HG03558 (cell line): ENCODE measurements around the gene RTN4RL1.
"Not testable (repeated sequence)": the region's sequence is repeated elsewhere in the genome, so short reads cannot be mapped to it uniquely, and the experiment has no call there.

Source experiments
- ATAC-seq: cut with Tn5 transposase; IDR thresholded peaks from one replicate; pipeline ENCODE4 v1.9.1; 2021; ENCODE audit warnings: moderate number of reproducible peaks; ENCODE audit not compliant: unreplicated experiment; ENCODE audit errors: extremely low read depth

RTN4RL1 gene

GRCh38 chr17:1985093-1985492 lies 40.0 kb downstream of the RTN4RL1 start:
- ATAC-seq: no peak

- not testable (repeated sequence) for ATAC-seq
Observed at GRCh38 chr17:1982793-1983366, 42.3 kb downstream of the RTN4RL1 start.

GRCh38 chr17:1980665-1981250 lies 44.4 kb downstream of the RTN4RL1 start:
- no peak for ATAC-seq

DNA sequence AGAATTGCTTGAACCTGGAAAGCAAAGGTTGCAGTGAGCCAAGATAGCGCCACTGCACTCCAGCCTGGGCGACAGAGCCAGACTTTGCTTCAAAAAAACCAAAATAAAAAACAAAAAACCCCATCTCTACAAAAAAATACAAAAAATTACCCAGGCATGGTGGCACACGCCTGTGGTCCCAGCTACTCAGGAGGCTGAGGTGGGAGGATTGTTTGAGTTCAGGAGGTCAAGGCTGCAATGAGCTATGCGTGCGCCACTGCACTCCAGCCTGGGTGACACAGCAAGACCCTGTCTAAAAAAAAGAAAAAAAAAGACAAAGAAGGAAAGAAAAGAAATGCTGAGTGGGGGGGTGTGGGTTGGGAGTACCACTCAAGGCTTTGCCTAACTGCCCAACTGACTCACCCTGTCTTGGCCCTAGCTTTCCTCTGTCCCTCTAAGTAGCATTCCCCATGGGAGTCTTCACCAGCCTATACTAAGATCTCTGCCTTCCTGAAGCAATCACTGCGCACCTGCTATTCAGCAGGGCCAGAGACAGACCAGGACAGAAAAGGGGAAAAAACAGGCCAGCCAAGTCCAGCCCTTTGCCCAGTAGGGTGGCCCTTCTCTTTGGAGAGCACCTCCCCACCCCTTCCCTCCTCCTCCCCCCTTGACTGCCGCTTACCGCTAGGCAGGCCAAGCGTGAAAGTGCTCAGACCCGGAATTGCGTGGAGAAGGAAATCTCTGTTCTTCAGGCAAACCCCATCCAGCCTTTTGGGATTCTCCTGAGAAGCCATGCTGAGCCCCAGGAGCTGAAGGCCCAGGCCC lies 45.8 kb downstream of the RTN4RL1 start:
- ATAC-seq: no peak

DNA sequence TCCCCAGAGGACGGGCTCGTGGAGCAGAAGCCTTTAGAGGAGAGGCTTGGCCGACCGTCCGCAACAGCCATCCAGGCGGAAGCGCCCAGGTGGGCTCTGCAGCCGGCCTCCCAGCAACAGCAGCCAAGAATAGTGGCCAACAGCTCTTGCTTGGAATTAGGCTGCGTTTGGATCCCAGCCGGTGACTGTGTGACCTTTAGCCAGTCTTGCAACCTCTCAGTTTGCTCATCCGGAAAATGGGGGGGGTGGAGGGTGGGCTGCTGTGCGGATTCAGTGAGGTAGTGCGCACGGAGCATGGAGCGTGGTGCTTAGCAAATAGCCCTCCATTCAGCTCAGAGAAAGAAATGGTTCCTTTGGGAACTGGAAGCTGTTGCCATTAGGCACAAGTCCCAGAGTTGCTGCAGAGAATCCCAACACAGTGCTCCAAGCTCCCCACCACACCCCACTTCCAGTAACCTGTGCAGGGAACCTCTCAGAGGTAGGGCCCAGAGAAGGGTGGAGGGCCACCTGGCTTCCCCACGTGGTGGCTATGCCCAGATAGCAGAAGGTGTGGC lies 46.7 kb downstream of the RTN4RL1 start:
- no peak for ATAC-seq

- ATAC-seq: no peak
Observed at GRCh38 chr17:1977583-1978395, 47.3 kb downstream of the RTN4RL1 start.

GRCh38 chr17:1976683-1977064 lies 48.5 kb downstream of the RTN4RL1 start:
- ATAC-seq: no peak

DNA sequence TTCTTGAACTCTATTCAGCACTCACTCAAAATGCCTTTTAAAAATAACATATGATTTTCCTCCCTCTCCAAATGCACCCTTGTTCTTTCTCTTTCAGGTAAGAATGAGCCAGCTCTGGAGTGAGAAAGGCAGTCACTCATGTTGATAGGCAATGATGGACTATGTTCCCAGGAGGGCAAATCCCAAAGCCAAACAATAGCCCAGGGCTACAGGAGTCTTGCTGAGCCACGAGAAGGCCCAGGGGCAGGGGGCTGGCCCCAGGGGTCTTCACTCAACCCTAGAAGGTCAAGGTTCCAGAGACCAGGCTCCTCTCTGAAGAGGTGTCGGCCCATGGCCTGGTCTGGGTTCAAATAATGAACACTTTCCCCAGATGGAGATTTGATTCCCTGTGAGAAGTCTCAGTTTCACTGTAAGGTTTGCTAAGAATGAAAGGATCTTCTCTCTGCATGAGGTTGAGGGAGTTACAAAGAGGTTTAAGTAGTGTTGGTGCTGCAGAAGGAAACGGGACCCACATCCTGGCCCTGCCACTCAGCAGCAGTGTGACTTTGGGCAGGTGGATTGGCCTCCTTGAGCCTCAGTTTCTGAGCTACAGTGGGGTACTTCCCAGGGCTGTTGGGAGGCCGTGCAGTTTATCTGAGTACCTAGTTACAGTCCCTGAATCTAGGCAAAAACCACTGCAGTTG lies 49.0 kb downstream of the RTN4RL1 start:
- ATAC-seq: no peak

GRCh38 chr17:1975573-1975972 lies 49.6 kb downstream of the RTN4RL1 start:
- no peak for ATAC-seq

DNA sequence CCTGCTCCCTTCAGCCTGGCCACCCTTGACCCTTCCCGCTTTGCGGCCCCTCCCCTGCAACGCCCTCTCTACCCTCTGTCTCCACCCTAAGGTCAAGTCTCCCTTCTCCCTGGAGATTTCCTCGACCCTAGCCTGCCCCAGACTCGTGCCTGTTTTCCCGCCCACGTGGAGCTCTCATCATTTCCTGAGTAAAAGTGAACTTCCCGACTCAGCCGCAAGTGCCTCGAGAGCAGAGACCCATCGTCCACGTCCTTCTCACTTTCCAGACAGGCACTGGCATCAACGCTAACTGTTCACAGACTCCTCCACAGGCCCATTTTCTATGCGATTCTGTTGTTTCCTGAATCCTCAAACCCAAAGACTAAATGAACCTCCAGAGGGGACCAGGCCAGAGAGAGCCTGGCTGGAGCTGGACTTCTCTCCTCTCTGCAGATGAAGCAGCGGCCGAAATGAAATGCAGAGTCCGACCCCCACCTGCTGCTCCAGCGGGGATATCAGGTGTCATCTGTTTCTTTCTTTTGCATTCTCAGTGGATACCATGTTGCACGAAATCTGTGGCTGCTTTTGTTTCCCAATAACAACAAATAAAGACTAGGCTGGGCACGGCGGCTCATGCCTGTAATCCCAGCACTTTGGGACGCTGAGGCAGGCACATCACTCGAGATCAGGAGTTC lies 52.5 kb downstream of the RTN4RL1 start:
- no peak for ATAC-seq

GRCh38 chr17:1970843-1971384 lies 54.2 kb downstream of the RTN4RL1 start:
- ATAC-seq: no peak

DNA sequence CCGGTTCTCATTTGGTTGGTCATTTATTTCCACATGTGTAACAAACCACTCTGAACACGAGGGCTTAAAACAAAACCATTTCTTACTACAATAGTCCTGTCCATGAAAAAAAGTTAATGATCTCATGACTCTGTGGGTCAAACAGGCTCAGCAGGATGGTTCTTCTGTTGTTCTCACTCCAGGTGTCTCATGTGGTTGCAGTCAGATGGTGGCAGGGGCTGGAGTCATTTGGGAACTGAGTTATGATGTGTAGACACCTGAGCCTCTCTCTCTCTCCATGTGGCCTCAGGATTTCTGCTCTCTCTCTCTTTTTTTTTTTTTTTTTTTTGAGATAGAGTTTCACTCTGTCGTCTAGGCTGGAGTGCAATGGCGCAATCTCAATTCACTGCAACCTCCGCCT lies 55.4 kb downstream of the RTN4RL1 start:
- ATAC-seq: no peak

- no peak for ATAC-seq
Observed at GRCh38 chr17:1967213-1967612, 57.9 kb downstream of the RTN4RL1 start.

DNA sequence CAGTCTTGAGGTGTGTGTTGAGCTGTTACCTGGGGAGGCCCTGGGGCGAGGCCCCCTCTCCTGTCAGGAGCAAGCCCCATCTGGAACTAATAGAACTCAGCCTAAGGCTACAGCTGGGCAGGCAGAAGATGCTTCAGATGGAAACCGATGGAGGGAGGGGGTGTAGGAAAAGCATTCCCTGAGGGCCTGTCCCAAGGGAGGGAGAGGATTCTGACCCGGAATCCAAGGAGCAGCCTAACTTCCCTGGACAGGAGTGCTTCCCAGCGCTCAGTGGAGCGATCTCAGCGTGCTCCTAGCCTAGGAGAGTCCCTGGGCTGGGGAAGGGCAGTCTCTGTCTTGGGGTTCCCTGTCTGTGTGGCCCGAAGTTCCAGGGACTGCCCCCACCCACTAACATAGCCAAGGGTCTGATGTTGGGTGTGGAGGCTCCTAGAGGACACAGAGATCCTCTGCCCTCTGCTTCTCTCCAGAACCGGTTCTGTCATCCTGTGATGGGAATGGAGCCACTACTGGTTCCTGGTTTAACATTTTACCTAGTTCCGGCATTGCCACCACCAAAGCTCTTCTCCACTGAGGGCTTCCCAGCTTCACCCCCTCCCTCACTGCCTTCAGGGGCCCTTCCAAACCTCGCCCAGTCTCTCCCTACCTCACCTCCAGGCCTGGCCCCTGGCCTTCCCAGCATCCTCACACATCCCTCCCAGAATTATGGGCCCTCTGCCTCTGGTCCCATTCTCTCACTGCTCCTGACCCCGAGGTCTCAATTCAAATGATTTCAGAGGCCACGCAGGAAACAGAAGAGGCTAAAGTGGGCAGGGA lies 58.7 kb downstream of the RTN4RL1 start:
- no peak for ATAC-seq

DNA sequence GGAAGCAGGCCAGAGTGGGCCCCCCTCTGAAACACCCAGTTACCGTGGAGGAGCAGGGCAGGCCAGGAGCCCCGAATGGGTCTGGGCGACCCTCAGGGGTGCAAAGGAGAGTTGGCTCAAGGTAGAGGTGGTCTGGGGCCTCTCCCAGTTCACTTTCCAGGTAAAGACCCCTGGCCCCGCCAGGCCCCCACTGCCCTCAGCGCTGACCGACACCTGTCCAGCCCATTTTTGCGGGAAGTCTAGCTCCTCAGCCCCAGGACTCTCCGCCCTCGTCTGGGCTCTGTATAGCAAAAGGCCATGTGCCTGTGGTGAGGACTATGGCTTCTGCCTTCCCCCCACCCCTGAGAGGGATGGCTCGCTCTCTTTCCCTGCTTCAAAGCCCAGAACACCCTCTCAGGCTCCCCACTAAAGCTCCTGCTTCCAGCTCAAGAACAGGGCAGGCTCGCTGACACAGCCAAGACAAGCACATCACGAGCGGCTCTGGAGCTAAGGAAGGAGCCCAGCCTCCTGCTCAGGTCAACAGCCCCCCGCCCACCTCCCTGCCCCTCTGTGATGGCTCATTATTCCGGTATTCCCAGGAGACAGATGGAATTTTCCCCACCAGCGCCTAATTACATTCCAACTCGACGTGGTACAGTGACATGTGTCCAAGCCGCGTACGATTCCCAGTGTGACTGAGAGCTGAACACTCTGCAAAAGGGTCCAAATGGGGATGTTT lies 59.4 kb downstream of the RTN4RL1 start:
- no peak for ATAC-seq

GRCh38 chr17:1963250-1963649 lies 61.9 kb downstream of the RTN4RL1 start:
- ATAC-seq: no peak

DNA sequence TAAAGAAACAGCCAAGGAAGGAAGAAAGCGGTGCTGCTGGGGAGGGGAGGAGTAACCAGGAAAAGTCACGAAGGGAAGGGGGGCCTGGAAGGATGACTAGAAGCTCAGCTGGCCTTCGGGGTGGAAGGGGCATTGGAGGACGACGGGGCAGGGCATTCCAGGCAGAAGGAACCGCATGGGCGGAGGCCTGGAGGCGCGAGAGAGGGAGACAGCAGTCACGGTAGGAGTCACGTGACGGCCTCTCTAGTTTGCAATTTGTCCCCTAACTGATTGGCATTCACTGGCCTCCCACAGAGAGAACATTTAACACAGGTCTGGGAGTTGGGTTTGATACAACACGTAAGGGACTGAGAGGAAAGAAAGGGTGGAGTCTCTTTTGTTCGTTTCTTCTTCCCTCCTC lies 63.9 kb downstream of the RTN4RL1 start:
- ATAC-seq: no peak

DNA sequence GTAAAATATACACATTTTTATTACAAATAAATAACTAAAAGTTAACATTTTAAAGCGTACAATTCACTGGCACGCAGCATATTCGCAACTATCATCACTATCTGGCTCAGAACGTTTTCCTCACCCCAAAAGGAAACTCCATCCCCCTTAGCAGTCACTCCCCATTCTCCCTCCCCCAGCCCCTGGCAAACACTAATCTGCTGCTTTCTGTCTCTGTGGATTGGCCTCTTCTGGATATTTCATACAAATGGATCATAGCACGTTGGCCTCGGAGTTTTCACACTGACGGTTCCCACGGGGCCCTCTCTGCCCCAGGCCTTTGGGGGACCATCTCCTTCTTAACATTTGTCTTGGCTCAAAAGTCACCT lies 64.6 kb downstream of the RTN4RL1 start:
- no peak for ATAC-seq
